MM.1S (cell line): ENCODE data around the gene IGSF10.

Source experiments
- CTCF ChIP-seq: fragments of 300-600 bp; sonication (generic); IDR thresholded peaks from 2 replicates; pipeline ENCODE4 v1.5.1; 2016; ENCODE audit warnings: antibody characterized with exemption, low read length, mixed read lengths
- EZH2 ChIP-seq: fragments of 300-600 bp; sonication (generic); optimal IDR thresholded peaks from 2 replicates; pipeline ENCODE3; 2017; ENCODE audit warnings: low read depth, mild to moderate bottlenecking, antibody characterized with exemption, low read length, mixed read lengths
- EZH2phosphoT487 ChIP-seq: fragments of 300-600 bp; sonication (generic); IDR thresholded peaks from 2 replicates; pipeline ENCODE4 v1.6.1; 2018; ENCODE audit warnings: antibody characterized with exemption, low read length

- TF ChIP-seq CTCF (no peak), EZH2 (no peak), EZH2phosphoT487 (no peak)
These were observed 2.1 kb upstream of the IGSF10 start for GRCh38 chr3:151462991-151463390.
